H1 (cell line): ENCODE data around the gene ASRGL1. TPM values are rescaled to one million over a fixed set of nuclear protein-coding genes. Genes with fewer than 3 reads are reported as not detected.

ENCODE experiments used
- CTCF ChIA-PET: fragments of 300-600 bp; sonication (Branson Sonifier 250); formaldehyde crosslinking; loops from one replicate; lab custom pipeline; 2021; ENCODE audit not compliant: partially characterized antibody; lab: Charles Lee
- POLR2A ChIA-PET: fragments of 300-600 bp; sonication (Branson Sonifier 250); formaldehyde crosslinking; loops from one replicate; lab custom pipeline; 2021; ENCODE audit warnings: inconsistent platforms; ENCODE audit not compliant: partially characterized antibody; lab: Charles Lee
- DNase-seq, 2 experiments: peaks; one replicate each; pipeline versions ENCODE4 v3.0.0 to v3.0.0-alpha.2; 2010 to 2022; ENCODE audit warnings: low spot score in 2 of 2, low read depth in 1 of 2, mixed read lengths in 1 of 2
- FAIRE-seq: peaks from 2 replicates; lab custom pipeline; 2011; peaks lifted over from hg19 to GRCh38; lab: Jason Lieb, UNC
- H2AFZ ChIP-seq: 2 replicates; pipeline ENCODE4 v1.8.1; 2012; ENCODE audit warnings: low read length, inconsistent platforms
- H2AK5ac ChIP-seq: 2 replicates; pipeline ENCODE4 v1.6.1; 2013; ENCODE audit warnings: low read depth, low read length
- H2BK120ac ChIP-seq: replicated peaks from 2 replicates; pipeline ENCODE3; 2013; ENCODE audit warnings: low read depth, low read length, inconsistent platforms
- H2BK12ac ChIP-seq: 2 replicates; pipeline ENCODE4 v1.6.1; 2013; ENCODE audit warnings: low read depth, low read length
- H2BK15ac ChIP-seq: 2 replicates; pipeline ENCODE4 v1.6.1; 2013; ENCODE audit warnings: low read length
- H2BK20ac ChIP-seq: 2 replicates; pipeline ENCODE4 v1.6.1; 2013; ENCODE audit warnings: low read length
- H2BK5ac ChIP-seq: 2 replicates; pipeline ENCODE4 v1.6.1; 2013; ENCODE audit warnings: low read depth, low read length
- H3K14ac ChIP-seq: 2 replicates; pipeline ENCODE4 v1.6.1; 2013; ENCODE audit warnings: inconsistent platforms; ENCODE audit not compliant: insufficient read length
- H3K18ac ChIP-seq: 2 replicates; pipeline ENCODE4 v1.6.1; 2013; ENCODE audit warnings: low read length; ENCODE audit errors: extremely low read depth
- H3K23ac ChIP-seq: 2 replicates; pipeline ENCODE4 v1.6.1; 2013; ENCODE audit warnings: inconsistent platforms; ENCODE audit not compliant: insufficient read length
- H3K23me2 ChIP-seq: 2 replicates; pipeline ENCODE4 v1.6.1; 2013; ENCODE audit warnings: low read depth, low read length
- H3K27ac ChIP-seq: 2 replicates; pipeline ENCODE4 v1.6.1; 2011; ENCODE audit warnings: low read depth, low read length, inconsistent platforms
- H3K27me3 ChIP-seq, 4 experiments: replicated peaks in 1 of 4; 1 replicate in 1 of 4; 2 replicates in 3 of 4; pipeline versions ENCODE4 v1.6.1 to v1.8.1; 2011 to 2013; ENCODE audit warnings: low read length in 3 of 4, mild to moderate bottlenecking in 3 of 4, inconsistent platforms in 2 of 4, mixed read lengths in 2 of 4, moderate library complexity in 1 of 4; ENCODE audit not compliant: control insufficient read depth in 3 of 4, insufficient read depth in 3 of 4; ENCODE audit errors: extremely low read depth in 1 of 4
- H3K36me3 ChIP-seq, 4 experiments: 2 replicates each; pipeline versions ENCODE4 v1.6.1 to v1.8.1; 2011 to 2013; ENCODE audit warnings: mild to moderate bottlenecking in 4 of 4, low read length in 3 of 4, moderate library complexity in 2 of 4, control low read depth in 1 of 4, inconsistent platforms in 1 of 4; ENCODE audit not compliant: insufficient read depth in 4 of 4, control insufficient read depth in 2 of 4
- H3K4ac ChIP-seq: replicated peaks from 2 replicates; pipeline ENCODE3; 2013; ENCODE audit warnings: low read length, low read depth, mixed read lengths, inconsistent platforms; ENCODE audit not compliant: insufficient read length
- H3K4me1 ChIP-seq, 4 experiments: replicated peaks in 1 of 4; 1 replicate in 1 of 4; 2 replicates in 3 of 4; pipeline versions ENCODE4 v1.6.1 to v1.8.1; 2011 to 2013; ENCODE audit warnings: low read length in 3 of 4, inconsistent platforms in 2 of 4, mixed read lengths in 1 of 4; ENCODE audit not compliant: insufficient read depth in 4 of 4, control insufficient read depth in 3 of 4
- H3K4me2 ChIP-seq, 2 experiments: 2 replicates each; pipeline versions ENCODE4 v1.6.1 to v1.8.1; 2011 to 2013; ENCODE audit warnings: low read depth in 2 of 2, low read length in 2 of 2, control low read depth in 1 of 2, inconsistent platforms in 1 of 2, mild to moderate bottlenecking in 1 of 2; ENCODE audit not compliant: insufficient read depth in 1 of 2
- H3K4me3 ChIP-seq, 4 experiments: fragments of 200-600, 300-600 bp in 1 of 4; sonication (generic), shearing (Covaris generic), sonication (Bioruptor Twin) in 1 of 4; 2 replicates each; pipeline versions ENCODE4 v1.5.1 to v1.8.1; 2011 to 2016; ENCODE audit warnings: low read length in 4 of 4, low read depth in 3 of 4, control low read depth in 2 of 4, inconsistent platforms in 2 of 4, mild to moderate bottlenecking in 2 of 4, mixed read lengths in 1 of 4, moderate library complexity in 1 of 4; ENCODE audit not compliant: insufficient read depth in 2 of 4; ENCODE audit errors: extremely low read depth in 1 of 4
- H3K56ac ChIP-seq: replicated peaks from 2 replicates; pipeline ENCODE3; 2013; ENCODE audit warnings: low read depth, mild to moderate bottlenecking, mixed read lengths, low read length, inconsistent platforms; ENCODE audit not compliant: insufficient read length
- H3K79me1 ChIP-seq: 2 replicates; pipeline ENCODE4 v1.6.1; 2013; ENCODE audit warnings: low read depth, low read length, control low read depth
- H3K79me2 ChIP-seq, 2 experiments: 2 replicates each; pipeline versions ENCODE4 v1.6.1 to v1.8.1; 2012 to 2013; ENCODE audit warnings: low read length in 2 of 2, mild to moderate bottlenecking in 2 of 2, inconsistent platforms in 1 of 2; ENCODE audit not compliant: insufficient read depth in 2 of 2, control insufficient read depth in 1 of 2
- H3K9ac ChIP-seq, 4 experiments: replicated peaks in 1 of 4; 1 replicate in 1 of 4; 2 replicates in 3 of 4; pipeline versions ENCODE4 v1.6.1 to v1.8.1; 2011 to 2013; ENCODE audit warnings: low read depth in 3 of 4, low read length in 3 of 4, control low read depth in 2 of 4, mild to moderate bottlenecking in 2 of 4, moderate library complexity in 2 of 4, inconsistent platforms in 1 of 4; ENCODE audit errors: extremely low read depth in 1 of 4
- H3K9me3 ChIP-seq, 2 experiments: 2 replicates each; pipeline versions ENCODE4 v1.6.1 to v1.8.1; 2012 to 2013; ENCODE audit warnings: mild to moderate bottlenecking in 2 of 2, moderate library complexity in 2 of 2, control low read depth in 1 of 2, inconsistent platforms in 1 of 2, low read depth in 1 of 2, low read length in 1 of 2, mixed read lengths in 1 of 2; ENCODE audit not compliant: insufficient read depth in 2 of 2
- H4K20me1 ChIP-seq, 2 experiments: replicated peaks in 1 of 2; 2 replicates each; pipeline versions ENCODE3 to v1.8.1; 2011 to 2013; ENCODE audit warnings: inconsistent platforms in 2 of 2, low read length in 2 of 2, mild to moderate bottlenecking in 1 of 2; ENCODE audit not compliant: insufficient read depth in 2 of 2, control insufficient read depth in 1 of 2
- H4K5ac ChIP-seq: 2 replicates; pipeline ENCODE4 v1.6.1; 2013; ENCODE audit warnings: low read length, low read depth, mixed read lengths, inconsistent platforms; ENCODE audit not compliant: insufficient read length
- H4K8ac ChIP-seq: 2 replicates; pipeline ENCODE4 v1.8.0; 2013; ENCODE audit warnings: mild to moderate bottlenecking, moderate library complexity, low read length, inconsistent platforms; ENCODE audit not compliant: insufficient read depth; ENCODE audit errors: extremely low read depth
- H4K91ac ChIP-seq: replicated peaks from 2 replicates; pipeline ENCODE3; 2013; ENCODE audit warnings: low read length, mixed read lengths, inconsistent platforms; ENCODE audit not compliant: insufficient read length
- JUND ChIP-seq: IDR thresholded peaks from 2 replicates; pipeline ENCODE4 v1.6.1; 2011; ENCODE audit warnings: mild to moderate bottlenecking, improper control_type of control experiment, low read length
- KDM1A ChIP-seq: fragments of 200-600, 300-600 bp; sonication (generic); IDR thresholded peaks from 2 replicates; pipeline ENCODE4 v1.7.1; 2016; ENCODE audit warnings: mild to moderate bottlenecking, low read length, borderline replicate concordance
- NANOG ChIP-seq: IDR thresholded peaks from 2 replicates; pipeline ENCODE4 v1.6.1; 2011; ENCODE audit warnings: low read length, low read depth, mild to moderate bottlenecking, inconsistent platforms; ENCODE audit not compliant: insufficient read depth, poor library complexity, severe bottlenecking
- RAD21 ChIP-seq, 2 experiments: IDR thresholded peaks in 1 of 2; conservative IDR thresholded peaks in 1 of 2; 2 replicates each; pipeline ENCODE4 v1.6.1; 2011; ENCODE audit warnings: low read depth in 2 of 2, low read length in 2 of 2, improper control_type of control experiment in 1 of 2, inconsistent platforms in 1 of 2, mild to moderate bottlenecking in 1 of 2, moderate library complexity in 1 of 2
- RBBP5 ChIP-seq: IDR thresholded peaks from 2 replicates; pipeline ENCODE4 v1.7.1; 2012; ENCODE audit warnings: low read depth, mild to moderate bottlenecking, inconsistent platforms, low read length, moderate library complexity, borderline replicate concordance
- SIN3A ChIP-seq, 2 experiments: IDR thresholded peaks in 1 of 2; conservative IDR thresholded peaks in 1 of 2; 2 replicates each; pipeline ENCODE4 v1.6.1; 2011 to 2012; ENCODE audit warnings: low read length in 2 of 2, improper control_type of control experiment in 1 of 2, low read depth in 1 of 2, mild to moderate bottlenecking in 1 of 2
- SIRT6 ChIP-seq: IDR thresholded peaks from one replicate; pipeline ENCODE4 v1.7.1; 2012; ENCODE audit warnings: low read length, inconsistent platforms
- SIX5 ChIP-seq: IDR thresholded peaks from 2 replicates; pipeline ENCODE4 v1.6.1; 2011; ENCODE audit warnings: mild to moderate bottlenecking, low read depth, low read length
- SP2 ChIP-seq: IDR thresholded peaks from 2 replicates; pipeline ENCODE4 v1.6.1; 2012; ENCODE audit warnings: mild to moderate bottlenecking, low read length, inconsistent platforms
- TEAD4 ChIP-seq: IDR thresholded peaks from 2 replicates; pipeline ENCODE4 v1.6.1; 2012; ENCODE audit warnings: low read depth, low read length, inconsistent platforms, mixed read lengths
- USF2 ChIP-seq: IDR thresholded peaks from 2 replicates; pipeline ENCODE4 v1.6.1; 2011; ENCODE audit warnings: low read length, improper control_type of control experiment
- WGBS, 2 experiments: shearing (Covaris generic) in 1 of 2; methylation state at CpG; one replicate each; pipeline versions ENCODE4 v1.1.6 to v1.1.7; 2013 to 2015; ENCODE audit warnings: low lambda C conversion rate in 2 of 2, mixed read lengths in 2 of 2, inconsistent platforms in 1 of 2, low coverage in 1 of 2, missing lambda C conversion rate in 1 of 2; ENCODE audit not compliant: insufficient replicate concordance in 2 of 2, insufficient coverage in 1 of 2, insufficient read length in 1 of 2; ENCODE audit errors: extremely low coverage in 1 of 2, missing lambda C conversion rate in 1 of 2; 5-methylcytosine and 5-hydroxymethylcytosine counted together
- polyA plus RNA-seq, 7 experiments: library from polyadenylated mRNA; depleted of rRNA in 3 of 7; stranded (reverse) in 5 of 7; unstranded in 2 of 7; fragments of >200 nt in 5 of 7; fragments of 200-250 nt in 2 of 7; gene quantifications; 1 replicate in 5 of 7; 2 replicates in 1 of 7; 4 replicates in 1 of 7; pipeline versions ENCODE4 v1.2.1 to v1.2.3, GENCODE V29; 2011 to 2013; ENCODE audit warnings: missing spikeins in 2 of 7, mixed read lengths in 2 of 7
- total RNA-seq: library from RNA; stranded (reverse); fragmentation: NEBNext Ultra II Directional; extraction: Animal tissue kit (Norgen Biotek cat#: 25700); gene quantifications from 2 replicates; pipeline ENCODE4 v1.2.1, GENCODE V29; 2021

ASRGL1 gene
- total and polyA plus RNA-seq, 2 of the 8 experiments (the other 6 are each of a cell fraction or from before 2014, with no cell fraction given) = 19.9 to 23.5 TPM

GRCh38 chr11:62413060-62413696, 75.9 kb downstream of the ASRGL1 start:
- Histone ChIP-seq H2BK120ac (no peak overlapping the region), H2AK5ac (no peak overlapping the region), H3K27me3 (no peaks in the 10 kb centered on the region), H3K14ac (no peak overlapping the region), H2AFZ (no peak overlapping the region), H3K4me1 (0 out of 7 replicates have a peak, but pooled peaks cover 0 to 2% (median 0%) of the 10 kb centered on the region in 4 experiments), H3K23ac (no peak overlapping the region), H4K20me1 (no peaks in the 10 kb centered on the region), H2BK12ac (no peak overlapping the region), H4K91ac (no peak overlapping the region), H3K9me3 (no peaks in the 10 kb centered on the region), H2BK20ac (no peak overlapping the region), H4K8ac (no peak overlapping the region), H3K36me3 (no peaks in the 10 kb centered on the region), H2BK5ac (no peak overlapping the region), H3K56ac (no peak overlapping the region), H3K18ac (no peak overlapping the region; the same call in 1 of the 2 replicates), H3K27ac (no peak overlapping the region), H3K79me1 (no peaks in the 10 kb centered on the region), H3K23me2 (peaks cover 2% of the 10 kb centered on the region; the same call in 1 of the 2 replicates), H4K5ac (no peak overlapping the region), H3K9ac (no peak overlapping the region), H3K4ac (no peak overlapping the region), H2BK15ac (no peak overlapping the region), H3K79me2 (no peaks in the 10 kb centered on the region), H3K4me3 (no peak overlapping the region), H3K4me2 (no peak overlapping the region)
- FAIRE-seq (no peak), DNase-seq (no peak)
- whole genome bisulfite sequencing, 2 experiments = 88% methylated on average over 4 of the region's 8 CpGs; no CpG with 5 or more reads in 1 of the 2 experiments
- ChIA-PET POLR2A (interaction anchor here (1.1 kb wide), 1 partner anchor 258 kb away, joined by 4 read pairs; the partner anchor contains the start of gene UQCC3), CTCF (interaction anchor here (0.5 to 3.8 kb wide), 4 partner anchors 11 to 194 kb away, joined by 3 to 24 read pairs (median 12); no protein-coding TSS in a partner anchor)
- TF ChIP-seq SIRT6 (no peak), SIN3A (conservative IDR thresholded peaks at IDR 0.05 in 1 of 2, IDR thresholded peaks at IDR 0.05 in 1 of 2; ENCODE audit: low read depth in 1 of 2, low read length in 2 of 2) (no peak), SP2 (no peak), JUND (no peak), USF2 (no peak), NANOG (no peak), SIX5 (no peak), TEAD4 (no peak), KDM1A (no peak), RBBP5 (no peak), RAD21 (IDR thresholded peaks at IDR 0.05 in 1 of 2, conservative IDR thresholded peaks at IDR 0.05 in 1 of 2; ENCODE audit: low read depth in 2 of 2, low read length in 2 of 2) (no peak)
